Pancreas (tissue), 10 donors: ENCODE results near the gene EBI3. TPM values are rescaled to one million over a fixed set of nuclear protein-coding genes. Genes with fewer than 3 reads are reported as not detected.
"Not testable (repeated sequence)": the region's sequence is repeated elsewhere in the genome, so short reads cannot be mapped to it uniquely, and the experiment has no call there.

Source experiments
- ATAC-seq, 4 donors: fragments of 200-7000 bp; cut with Tn5 transposase; one replicate each; pipeline versions ENCODE4 v1.8.0 to v1.9.1; 2020; ENCODE audit warnings: mild to moderate bottlenecking in 4 of 4, moderate library complexity in 4 of 4
- DNase-seq, 6 donors: peaks; one replicate each; pipeline ENCODE4 v3.0.0-alpha.2; 2020
- FAIRE-seq: peaks from 2 replicates; lab custom pipeline; 2012; peaks lifted over from hg19 to GRCh38; lab: Jason Lieb, UNC
- H3K27ac ChIP-seq, 4 donors: fragments of 200-600 bp; sonication (generic); 1 replicate in 3 of 4; 2 replicates in 1 of 4; pipeline versions ENCODE4 v1.5.0 to v1.8.0; 2020
- H3K27me3 ChIP-seq, 4 donors: fragments of 200-600 bp; one replicate each; pipeline ENCODE4 v1.8.0; 2021
- H3K36me3 ChIP-seq, 3 donors: fragments of 200-600 bp; sonication (generic) in 1 of 3; one replicate each; pipeline versions ENCODE4 v1.5.0 to v1.8.0; 2020 to 2021
- H3K4me1 ChIP-seq, 3 donors: fragments of 200-600 bp; one replicate each; pipeline ENCODE4 v1.8.0; 2021
- H3K4me3 ChIP-seq, 4 donors: fragments of 200-600 bp; sonication (generic) in 2 of 4; one replicate each; pipeline versions ENCODE4 v1.5.0 to v1.8.0; 2020 to 2021
- H3K9me3 ChIP-seq, 4 donors: fragments of 200-600 bp; one replicate each; pipeline ENCODE4 v1.8.0; 2021
- WGBS, 2 donors: extraction: QIAGEN DNeasy Blood & Tissue Kit; methylation state at CpG; one replicate each; pipeline ENCODE4 v1.1.7; 2013; 5-methylcytosine and 5-hydroxymethylcytosine counted together
- intact Hi-C, 3 donors: fragments of 100-400 bp; cut with DNase I; formaldehyde crosslinking; loops; one replicate each; pipeline versions ENCODE4 v1.11.1 to v1.14.2; 2022
- polyA plus RNA-seq, 2 donors: library from polyadenylated mRNA; stranded (reverse); fragments of 200-250 nt; gene quantifications; one replicate each; pipeline ENCODE4 v1.2.3, GENCODE V29; 2013
- total RNA-seq, 6 donors: library from RNA; stranded (reverse); fragmentation: NEBNext Ultra II Directional in 4 of 6; extraction: Animal tissue kit (Norgen Biotek cat#: 25700) in 4 of 6; gene quantifications; one replicate each; pipeline versions ENCODE4 v1.2.1 to v1.2.4, GENCODE V29; 2021 to 2023
- TF ChIP-seq, protein P1 (sequence below), 4 donors: fragments of 200-600 bp; sonication (generic) in 3 of 4; IDR thresholded peaks; one replicate each; pipeline versions ENCODE4 v1.5.0 to v1.8.0; 2021; ENCODE audit warnings: antibody characterized with exemption in 4 of 4
- donor health status: healthy with polysubstance abuse.
- donor health status: DM: no; HTN: no; CAD: no; lungs with moderate emphysema.
- donor health status: DM: no; HTN: no; CAD: no.
- donor health status: control.
- donor health status: control.
- donor health status: Bipolar disorder and iron deficiency.
- donor health status: DM: yes; HTN: yes; CAD: no.
- donor health status: DM: no; HTN: no; CAD: no.
- donor health status: DM: no; HTN: no; CAD: no.
- donor health status: DM: yes; HTN: yes; CAD: no.

EBI3 gene
- total and polyA plus RNA-seq, 8 donors = 0.52 to 2.2 (median 1.2) TPM; not detected in 2

DNA sequence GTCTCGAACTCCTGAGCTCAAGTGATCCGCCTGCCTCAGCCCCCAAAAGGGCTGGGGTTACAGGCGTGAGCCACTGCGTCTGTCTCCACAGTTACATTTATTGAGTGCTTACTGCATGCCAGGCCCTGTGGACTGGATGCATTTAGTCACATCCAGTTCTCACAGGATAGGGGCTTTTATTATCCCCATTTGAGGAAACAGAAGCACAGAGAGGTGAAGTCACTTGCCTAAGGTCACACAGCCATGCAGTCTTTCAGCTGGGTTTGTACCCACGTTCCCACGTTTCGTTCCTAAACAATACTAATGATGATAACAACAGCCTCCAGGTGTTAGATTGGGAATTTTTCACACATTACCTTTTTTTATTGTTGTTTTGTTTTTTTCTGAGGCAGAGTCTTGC is 9.1 kb upstream of the EBI3 start:
- intact Hi-C loops = loop anchor here in 1 of 3 donors (5.0 kb wide), 1 partner anchor 418 kb away; no protein-coding TSS in a partner anchor
- no peak overlapping the region for H3K27ac ChIP-seq
- TF ChIP-seq, protein P1, sequence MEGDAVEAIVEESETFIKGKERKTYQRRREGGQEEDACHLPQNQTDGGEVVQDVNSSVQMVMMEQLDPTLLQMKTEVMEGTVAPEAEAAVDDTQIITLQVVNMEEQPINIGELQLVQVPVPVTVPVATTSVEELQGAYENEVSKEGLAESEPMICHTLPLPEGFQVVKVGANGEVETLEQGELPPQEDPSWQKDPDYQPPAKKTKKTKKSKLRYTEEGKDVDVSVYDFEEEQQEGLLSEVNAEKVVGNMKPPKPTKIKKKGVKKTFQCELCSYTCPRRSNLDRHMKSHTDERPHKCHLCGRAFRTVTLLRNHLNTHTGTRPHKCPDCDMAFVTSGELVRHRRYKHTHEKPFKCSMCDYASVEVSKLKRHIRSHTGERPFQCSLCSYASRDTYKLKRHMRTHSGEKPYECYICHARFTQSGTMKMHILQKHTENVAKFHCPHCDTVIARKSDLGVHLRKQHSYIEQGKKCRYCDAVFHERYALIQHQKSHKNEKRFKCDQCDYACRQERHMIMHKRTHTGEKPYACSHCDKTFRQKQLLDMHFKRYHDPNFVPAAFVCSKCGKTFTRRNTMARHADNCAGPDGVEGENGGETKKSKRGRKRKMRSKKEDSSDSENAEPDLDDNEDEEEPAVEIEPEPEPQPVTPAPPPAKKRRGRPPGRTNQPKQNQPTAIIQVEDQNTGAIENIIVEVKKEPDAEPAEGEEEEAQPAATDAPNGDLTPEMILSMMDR (IDR thresholded peaks at IDR 0.05) = no peak
- no peak for FAIRE-seq
- no peaks in the 10 kb centered on the region for H3K27me3 ChIP-seq
- no peak for DNase-seq
- ATAC-seq = peak in 2 of 4 donors; percentile 33 to 65
- WGBS, 2 donors = 68 to 78% methylated on average over 7 of the region's 7 CpGs
- no peaks in the 10 kb centered on the region for H3K9me3 ChIP-seq
- no peak overlapping the region for H3K4me3 ChIP-seq
- peaks cover 0 to 4% (median 0%) of the 10 kb centered on the region in 3 donors for H3K4me1 ChIP-seq
- no peaks in the 10 kb centered on the region for H3K36me3 ChIP-seq

DNA sequence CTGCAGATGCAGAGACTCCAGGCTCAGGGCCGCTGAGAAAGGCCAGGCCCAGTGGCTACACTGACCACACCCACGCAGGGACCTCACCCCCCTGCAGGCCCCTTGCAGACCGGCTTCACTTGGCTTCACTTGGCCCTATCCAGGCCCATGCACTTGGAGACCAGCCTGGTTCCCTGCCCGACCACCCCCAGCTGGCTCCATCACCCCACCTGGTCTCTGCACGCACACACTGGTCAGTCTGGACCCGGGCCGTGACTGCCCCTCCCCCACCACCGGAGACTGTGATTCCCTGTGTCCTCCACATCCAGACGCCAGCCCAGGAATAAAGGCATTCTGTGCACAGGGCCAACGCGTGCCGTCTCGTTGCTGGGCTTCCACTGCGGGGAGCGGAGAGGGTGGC is 4.9 kb upstream of the EBI3 start:
- FAIRE-seq (no peak), ATAC-seq (no peak), DNase-seq (no peak)
- TF ChIP-seq, protein P1 (IDR thresholded peaks at IDR 0.05) = no peak
- WGBS, 2 donors = 70 to 76% methylated on average over 15 of the region's 15 CpGs
- Histone ChIP-seq H3K4me1 (peaks cover 0 to 4% (median 0%) of the 10 kb centered on the region in 3 donors), H3K9me3 (no peaks in the 10 kb centered on the region), H3K27me3 (no peaks in the 10 kb centered on the region), H3K36me3 (no peaks in the 10 kb centered on the region), H3K27ac (no peak overlapping the region), H3K4me3 (no peak overlapping the region)
- intact Hi-C loops = loop anchor here in 1 of 3 donors (5.0 kb wide), 1 partner anchor 422 kb away; no protein-coding TSS in a partner anchor

- no peaks in the 10 kb centered on the region for H3K9me3 ChIP-seq
- ATAC-seq = no peak
- DNase-seq = no peak
- H3K4me3 ChIP-seq = no peak overlapping the region
- TF ChIP-seq, protein P1 (IDR thresholded peaks at IDR 0.05) = no peak
- WGBS, 2 donors = 75 to 77% methylated on average over 8 of the region's 8 CpGs
- no peaks in the 10 kb centered on the region for H3K27me3 ChIP-seq
- H3K36me3 ChIP-seq = no peaks in the 10 kb centered on the region
- FAIRE-seq = no peak
- intact Hi-C loops = no loop called here
- no peak overlapping the region for H3K27ac ChIP-seq
- no peaks in the 10 kb centered on the region for H3K4me1 ChIP-seq
Measured at GRCh38 chr19:4225885-4226284, 3.4 kb upstream of the EBI3 start.

DNA sequence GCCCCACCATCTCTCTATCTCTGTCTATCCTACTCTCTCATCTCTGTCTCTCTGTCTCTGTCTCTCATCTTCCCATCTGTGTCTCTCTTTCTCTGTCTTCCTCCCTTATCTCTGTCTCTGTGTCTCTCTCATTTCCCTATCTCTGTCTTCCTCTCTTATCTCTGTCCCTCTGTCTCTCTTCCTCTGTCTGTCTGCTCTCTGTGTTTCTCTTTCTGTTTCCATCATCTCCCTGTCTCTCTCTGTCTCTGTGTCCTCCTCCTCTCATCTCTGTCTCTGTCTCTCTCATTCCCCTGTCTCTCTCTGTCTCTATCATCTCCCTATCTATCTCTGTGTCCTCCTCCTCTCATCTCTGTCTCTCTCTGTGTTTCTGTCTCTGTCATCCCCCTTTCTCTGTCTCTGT is 1.6 kb upstream of the EBI3 start:
- no peak for FAIRE-seq

GRCh38 chr19:4228765-4229178 is 551 bp upstream of the EBI3 start:
- no peak overlapping the region for H3K27ac ChIP-seq
- DNase-seq (no peak), ATAC-seq (no peak), FAIRE-seq (no peak)
- intact Hi-C loops = no loop called here
- H3K4me1 ChIP-seq = no peaks in the 10 kb centered on the region
- TF ChIP-seq, protein P1 (IDR thresholded peaks at IDR 0.05) = no peak
- H3K4me3 ChIP-seq = no peak overlapping the region
- H3K27me3 ChIP-seq = no peaks in the 10 kb centered on the region
- 29 to 49% methylated on average over 2 of the region's 2 CpGs for WGBS, 2 donors
- no peaks in the 10 kb centered on the region for H3K36me3 ChIP-seq
- no peaks in the 10 kb centered on the region for H3K9me3 ChIP-seq

More for the DNA sequence above, 1.6 kb upstream of the EBI3 start:
- H3K9me3 ChIP-seq = no peaks in the 10 kb centered on the region
- no peaks in the 10 kb centered on the region for H3K4me1 ChIP-seq
- H3K4me3 ChIP-seq = no peak overlapping the region
- no peak overlapping the region for H3K27ac ChIP-seq
- ATAC-seq = no peak
- no peak for DNase-seq
- no peaks in the 10 kb centered on the region for H3K36me3 ChIP-seq
- no peaks in the 10 kb centered on the region for H3K27me3 ChIP-seq
- TF ChIP-seq, protein P1 (IDR thresholded peaks at IDR 0.05) = no peak
- intact Hi-C loops = no loop called here

DNA sequence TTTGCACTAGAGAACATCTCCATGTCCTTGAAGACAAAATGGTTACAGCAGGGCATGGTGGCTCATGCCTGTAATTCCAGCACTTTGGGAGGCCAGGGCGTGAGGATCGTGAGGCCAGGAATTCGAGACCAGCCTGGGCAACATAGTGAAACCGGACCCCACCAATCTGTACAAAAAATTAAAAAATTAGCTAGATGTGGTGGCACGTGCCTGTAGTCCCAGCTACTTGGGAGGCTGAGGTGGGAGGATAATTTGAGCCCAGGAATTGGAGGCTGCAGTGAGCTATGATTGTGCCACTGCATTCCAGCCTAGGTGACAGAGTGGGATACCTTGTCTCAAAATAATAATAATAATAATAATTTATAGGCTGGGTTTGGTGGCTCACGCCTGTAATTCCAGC is 914 bp downstream of the EBI3 start:
- H3K9me3 ChIP-seq, H3K4me3 ChIP-seq, H3K4me1 ChIP-seq, ATAC-seq, H3K27me3 ChIP-seq, DNase-seq, H3K27ac ChIP-seq, FAIRE-seq, H3K36me3 ChIP-seq, intact Hi-C loops: not testable (repeated sequence)
- 68 to 73% methylated on average over 6 of the region's 6 CpGs for WGBS, 2 donors

DNA sequence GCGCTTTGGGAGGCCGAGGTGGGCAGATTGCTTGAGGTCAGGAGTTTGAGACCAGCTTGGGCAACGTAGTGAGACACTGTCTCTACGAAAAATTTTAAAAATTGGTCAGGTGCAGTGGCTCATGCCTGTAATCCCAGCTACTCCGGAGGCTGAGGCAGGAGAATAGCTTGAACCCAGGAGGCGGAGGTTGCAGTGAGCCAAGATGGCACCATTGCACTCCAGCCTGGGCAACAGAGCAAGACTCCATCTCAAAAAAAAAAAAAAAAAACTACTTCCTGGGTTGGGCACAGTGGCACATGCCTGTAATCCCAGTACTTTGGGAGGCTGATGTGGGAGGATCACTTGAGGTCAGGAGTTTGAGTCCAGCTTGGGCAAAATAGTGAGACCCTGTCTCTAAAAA is 2.2 kb downstream of the EBI3 start:
- intact Hi-C loops, ATAC-seq, DNase-seq, H3K4me3 ChIP-seq, H3K9me3 ChIP-seq, H3K27me3 ChIP-seq, FAIRE-seq, H3K36me3 ChIP-seq, H3K4me1 ChIP-seq, H3K27ac ChIP-seq: not testable (repeated sequence)
- WGBS, 2 donors = 77 to 86% methylated on average over 6 of the region's 6 CpGs

DNA sequence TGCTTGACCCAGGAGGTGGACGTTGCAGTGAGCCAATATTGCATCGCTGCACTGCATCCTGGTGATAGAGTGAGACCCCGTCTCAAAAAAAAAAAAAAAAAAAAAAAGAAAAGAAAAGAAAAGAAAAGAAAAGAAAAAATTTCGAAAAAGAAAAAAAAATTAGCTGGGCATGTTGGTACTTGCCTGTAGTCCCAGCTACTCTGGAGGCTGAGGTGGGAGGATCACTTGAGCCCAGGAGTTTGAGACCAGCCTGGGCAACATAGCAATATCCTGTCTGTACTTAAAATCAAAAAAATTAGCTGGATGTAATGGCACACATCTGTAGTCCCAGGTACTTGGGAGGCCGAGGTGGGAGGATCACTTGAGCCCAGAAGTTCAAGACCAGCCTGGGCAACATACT is 2.8 kb downstream of the EBI3 start:
- FAIRE-seq, H3K9me3 ChIP-seq, H3K36me3 ChIP-seq, DNase-seq, H3K4me1 ChIP-seq, H3K4me3 ChIP-seq, intact Hi-C loops, H3K27ac ChIP-seq, ATAC-seq, H3K27me3 ChIP-seq: not testable (repeated sequence)
- 70 to 77% methylated on average over 5 of the region's 5 CpGs for WGBS, 2 donors
